H1 (cell line): ENCODE measurements around the gene KLHL29. TPM values are rescaled to one million over a fixed set of nuclear protein-coding genes. Genes with fewer than 3 reads are reported as not detected.

Experiments used
- CEBPB ChIP-seq: IDR thresholded peaks from 2 replicates; pipeline ENCODE4 v1.6.1; 2012; ENCODE audit warnings: low read depth, low read length
- HDAC2 ChIP-seq, 2 experiments: fragments of 300-600 bp in 1 of 2; sonication (generic) in 1 of 2; IDR thresholded peaks; 2 replicates each; pipeline ENCODE4 v1.6.1; 2011 to 2012; ENCODE audit warnings: low read depth in 2 of 2, low read length in 2 of 2, mild to moderate bottlenecking in 2 of 2, moderate library complexity in 2 of 2, borderline replicate concordance in 1 of 2, inconsistent platforms in 1 of 2
- SIRT6 ChIP-seq: IDR thresholded peaks from one replicate; pipeline ENCODE4 v1.7.1; 2012; ENCODE audit warnings: low read length, inconsistent platforms
- polyA plus RNA-seq, 7 experiments: library from polyadenylated mRNA; depleted of rRNA in 3 of 7; stranded (reverse) in 5 of 7; unstranded in 2 of 7; fragments of >200 nt in 5 of 7; fragments of 200-250 nt in 2 of 7; gene quantifications; 1 replicate in 5 of 7; 2 replicates in 1 of 7; 4 replicates in 1 of 7; pipeline versions ENCODE4 v1.2.1 to v1.2.3, GENCODE V29; 2011 to 2013; ENCODE audit warnings: missing spikeins in 2 of 7, mixed read lengths in 2 of 7
- total RNA-seq: library from RNA; stranded (reverse); fragmentation: NEBNext Ultra II Directional; extraction: Animal tissue kit (Norgen Biotek cat#: 25700); gene quantifications from 2 replicates; pipeline ENCODE4 v1.2.1, GENCODE V29; 2021
- TF ChIP-seq, protein P1 (sequence below): fragments of 300-600 bp; sonication (generic); IDR thresholded peaks from 2 replicates; pipeline ENCODE4 v1.7.1; 2012; ENCODE audit warnings: low read length, moderate library complexity, mild to moderate bottlenecking, inconsistent platforms; ENCODE audit not compliant: insufficient replicate concordance

Gene KLHL29
- total and polyA plus RNA-seq, 2 of the 8 experiments (the other 6 are each of a cell fraction or from before 2014, with no cell fraction given): 1.1 to 4.7 TPM

DNA sequence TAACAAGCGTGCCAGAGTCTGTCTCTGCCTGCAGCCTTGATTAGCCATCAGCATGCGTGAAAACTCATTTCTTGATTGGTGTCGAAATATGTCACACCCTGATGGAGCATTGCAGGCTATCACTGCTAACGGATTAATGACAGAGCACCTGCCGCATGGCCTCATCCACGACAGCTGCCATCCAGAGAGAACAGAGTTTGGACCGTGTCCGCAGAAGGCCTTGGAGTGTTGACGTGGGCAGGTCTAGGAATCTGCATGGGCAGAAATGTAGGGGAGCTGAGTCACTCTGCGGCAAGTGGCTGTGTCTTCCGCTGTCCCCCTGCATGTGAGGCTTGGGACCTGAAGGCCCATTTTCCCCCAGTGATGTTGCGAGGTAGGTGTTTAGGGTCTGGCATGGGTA, 43.0 kb downstream of the KLHL29 start (continued):
- TF ChIP-seq, protein P1, sequence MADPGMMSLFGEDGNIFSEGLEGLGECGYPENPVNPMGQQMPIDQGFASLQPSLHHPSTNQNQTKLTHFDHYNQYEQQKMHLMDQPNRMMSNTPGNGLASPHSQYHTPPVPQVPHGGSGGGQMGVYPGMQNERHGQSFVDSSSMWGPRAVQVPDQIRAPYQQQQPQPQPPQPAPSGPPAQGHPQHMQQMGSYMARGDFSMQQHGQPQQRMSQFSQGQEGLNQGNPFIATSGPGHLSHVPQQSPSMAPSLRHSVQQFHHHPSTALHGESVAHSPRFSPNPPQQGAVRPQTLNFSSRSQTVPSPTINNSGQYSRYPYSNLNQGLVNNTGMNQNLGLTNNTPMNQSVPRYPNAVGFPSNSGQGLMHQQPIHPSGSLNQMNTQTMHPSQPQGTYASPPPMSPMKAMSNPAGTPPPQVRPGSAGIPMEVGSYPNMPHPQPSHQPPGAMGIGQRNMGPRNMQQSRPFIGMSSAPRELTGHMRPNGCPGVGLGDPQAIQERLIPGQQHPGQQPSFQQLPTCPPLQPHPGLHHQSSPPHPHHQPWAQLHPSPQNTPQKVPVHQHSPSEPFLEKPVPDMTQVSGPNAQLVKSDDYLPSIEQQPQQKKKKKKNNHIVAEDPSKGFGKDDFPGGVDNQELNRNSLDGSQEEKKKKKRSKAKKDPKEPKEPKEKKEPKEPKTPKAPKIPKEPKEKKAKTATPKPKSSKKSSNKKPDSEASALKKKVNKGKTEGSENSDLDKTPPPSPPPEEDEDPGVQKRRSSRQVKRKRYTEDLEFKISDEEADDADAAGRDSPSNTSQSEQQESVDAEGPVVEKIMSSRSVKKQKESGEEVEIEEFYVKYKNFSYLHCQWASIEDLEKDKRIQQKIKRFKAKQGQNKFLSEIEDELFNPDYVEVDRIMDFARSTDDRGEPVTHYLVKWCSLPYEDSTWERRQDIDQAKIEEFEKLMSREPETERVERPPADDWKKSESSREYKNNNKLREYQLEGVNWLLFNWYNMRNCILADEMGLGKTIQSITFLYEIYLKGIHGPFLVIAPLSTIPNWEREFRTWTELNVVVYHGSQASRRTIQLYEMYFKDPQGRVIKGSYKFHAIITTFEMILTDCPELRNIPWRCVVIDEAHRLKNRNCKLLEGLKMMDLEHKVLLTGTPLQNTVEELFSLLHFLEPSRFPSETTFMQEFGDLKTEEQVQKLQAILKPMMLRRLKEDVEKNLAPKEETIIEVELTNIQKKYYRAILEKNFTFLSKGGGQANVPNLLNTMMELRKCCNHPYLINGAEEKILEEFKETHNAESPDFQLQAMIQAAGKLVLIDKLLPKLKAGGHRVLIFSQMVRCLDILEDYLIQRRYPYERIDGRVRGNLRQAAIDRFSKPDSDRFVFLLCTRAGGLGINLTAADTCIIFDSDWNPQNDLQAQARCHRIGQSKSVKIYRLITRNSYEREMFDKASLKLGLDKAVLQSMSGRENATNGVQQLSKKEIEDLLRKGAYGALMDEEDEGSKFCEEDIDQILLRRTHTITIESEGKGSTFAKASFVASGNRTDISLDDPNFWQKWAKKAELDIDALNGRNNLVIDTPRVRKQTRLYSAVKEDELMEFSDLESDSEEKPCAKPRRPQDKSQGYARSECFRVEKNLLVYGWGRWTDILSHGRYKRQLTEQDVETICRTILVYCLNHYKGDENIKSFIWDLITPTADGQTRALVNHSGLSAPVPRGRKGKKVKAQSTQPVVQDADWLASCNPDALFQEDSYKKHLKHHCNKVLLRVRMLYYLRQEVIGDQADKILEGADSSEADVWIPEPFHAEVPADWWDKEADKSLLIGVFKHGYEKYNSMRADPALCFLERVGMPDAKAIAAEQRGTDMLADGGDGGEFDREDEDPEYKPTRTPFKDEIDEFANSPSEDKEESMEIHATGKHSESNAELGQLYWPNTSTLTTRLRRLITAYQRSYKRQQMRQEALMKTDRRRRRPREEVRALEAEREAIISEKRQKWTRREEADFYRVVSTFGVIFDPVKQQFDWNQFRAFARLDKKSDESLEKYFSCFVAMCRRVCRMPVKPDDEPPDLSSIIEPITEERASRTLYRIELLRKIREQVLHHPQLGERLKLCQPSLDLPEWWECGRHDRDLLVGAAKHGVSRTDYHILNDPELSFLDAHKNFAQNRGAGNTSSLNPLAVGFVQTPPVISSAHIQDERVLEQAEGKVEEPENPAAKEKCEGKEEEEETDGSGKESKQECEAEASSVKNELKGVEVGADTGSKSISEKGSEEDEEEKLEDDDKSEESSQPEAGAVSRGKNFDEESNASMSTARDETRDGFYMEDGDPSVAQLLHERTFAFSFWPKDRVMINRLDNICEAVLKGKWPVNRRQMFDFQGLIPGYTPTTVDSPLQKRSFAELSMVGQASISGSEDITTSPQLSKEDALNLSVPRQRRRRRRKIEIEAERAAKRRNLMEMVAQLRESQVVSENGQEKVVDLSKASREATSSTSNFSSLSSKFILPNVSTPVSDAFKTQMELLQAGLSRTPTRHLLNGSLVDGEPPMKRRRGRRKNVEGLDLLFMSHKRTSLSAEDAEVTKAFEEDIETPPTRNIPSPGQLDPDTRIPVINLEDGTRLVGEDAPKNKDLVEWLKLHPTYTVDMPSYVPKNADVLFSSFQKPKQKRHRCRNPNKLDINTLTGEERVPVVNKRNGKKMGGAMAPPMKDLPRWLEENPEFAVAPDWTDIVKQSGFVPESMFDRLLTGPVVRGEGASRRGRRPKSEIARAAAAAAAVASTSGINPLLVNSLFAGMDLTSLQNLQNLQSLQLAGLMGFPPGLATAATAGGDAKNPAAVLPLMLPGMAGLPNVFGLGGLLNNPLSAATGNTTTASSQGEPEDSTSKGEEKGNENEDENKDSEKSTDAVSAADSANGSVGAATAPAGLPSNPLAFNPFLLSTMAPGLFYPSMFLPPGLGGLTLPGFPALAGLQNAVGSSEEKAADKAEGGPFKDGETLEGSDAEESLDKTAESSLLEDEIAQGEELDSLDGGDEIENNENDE: no peak
- TF ChIP-seq SIRT6 (no peak), HDAC2 (IDR thresholded peaks at IDR 0.05; ENCODE audit: borderline replicate concordance in 1 of 2, low read depth in 2 of 2, low read length in 2 of 2) (no peak), CEBPB (no peak)
